Subcutaneous abdominal adipose tissue (tissue), 5 donors: ENCODE measurements around the gene TBCD.

ENCODE experiments used
- H3K27ac ChIP-seq: one replicate; pipeline ENCODE4 v1.7.0; 2013; ENCODE audit warnings: low read depth, mild to moderate bottlenecking, inconsistent platforms, low read length, moderate library complexity
- H3K27me3 ChIP-seq, 5 donors: one replicate each; pipeline ENCODE4 v1.7.0; 2013; ENCODE audit warnings: low read length in 5 of 5, inconsistent platforms in 1 of 5; ENCODE audit not compliant: control insufficient read depth in 5 of 5, insufficient read depth in 4 of 5
- H3K36me3 ChIP-seq, 5 donors: one replicate each; pipeline ENCODE4 v1.7.0; 2013; ENCODE audit warnings: low read length in 5 of 5; ENCODE audit not compliant: control insufficient read depth in 5 of 5, insufficient read depth in 5 of 5
- H3K4me1 ChIP-seq, 5 donors: one replicate each; pipeline ENCODE4 v1.7.0; 2013; ENCODE audit warnings: low read length in 5 of 5, mild to moderate bottlenecking in 3 of 5, moderate library complexity in 1 of 5; ENCODE audit not compliant: control insufficient read depth in 5 of 5, insufficient read depth in 5 of 5
- H3K4me3 ChIP-seq, 5 donors: one replicate each; pipeline ENCODE4 v1.7.0; 2013; ENCODE audit warnings: low read length in 5 of 5, low read depth in 1 of 5
- H3K9ac ChIP-seq, 5 donors: one replicate each; pipeline ENCODE4 v1.7.0; 2013; ENCODE audit warnings: low read length in 5 of 5, mild to moderate bottlenecking in 4 of 5, moderate library complexity in 3 of 5
- H3K9me3 ChIP-seq, 5 donors: one replicate each; pipeline ENCODE4 v1.7.0; 2013; ENCODE audit warnings: low read length in 5 of 5; ENCODE audit not compliant: control insufficient read depth in 5 of 5
- donor health status: healthy.
- donor health status: healthy.
- donor health status: healthy.
- donor health status: healthy.
- donor health status: healthy.

The TBCD gene

DNA sequence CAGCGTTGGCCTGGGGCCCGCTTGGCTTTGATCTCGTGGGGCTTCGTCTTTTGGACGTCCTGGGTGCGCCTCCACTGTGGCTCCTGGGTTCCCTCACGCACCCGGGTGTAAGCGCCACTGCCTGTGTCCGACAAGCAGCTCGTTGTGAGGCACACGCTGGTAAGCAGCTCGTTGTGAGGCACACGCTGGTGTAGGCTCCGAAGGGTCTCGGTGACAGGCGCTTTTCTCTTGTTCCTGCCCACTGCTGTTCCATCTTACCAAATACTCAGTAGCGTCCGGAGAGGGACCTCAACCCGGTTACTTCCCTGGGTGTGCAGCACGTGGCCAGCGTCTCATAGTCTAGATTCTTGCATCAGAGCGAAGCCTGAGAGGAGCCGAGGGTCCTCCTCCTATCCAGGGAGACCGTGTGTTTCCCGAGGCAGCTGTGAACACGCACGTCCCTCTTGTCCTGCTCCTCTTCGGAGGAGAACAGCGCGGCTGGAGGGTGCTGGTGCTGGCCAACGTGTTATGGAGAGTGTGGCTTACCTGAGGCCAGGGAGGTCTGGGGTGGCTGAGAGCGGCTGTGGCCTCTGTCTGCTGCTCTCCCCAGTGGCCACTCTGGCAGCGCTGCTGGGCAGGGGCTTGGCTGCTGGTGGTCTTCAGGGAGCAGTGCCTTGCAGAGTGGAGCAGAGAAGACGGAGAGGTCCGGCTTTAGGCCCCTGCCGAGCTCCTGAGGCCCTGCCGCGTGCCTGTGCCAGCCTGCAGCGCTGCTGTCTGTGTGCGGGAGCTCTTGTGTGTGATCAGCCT, 120.1 kb downstream of the TBCD start:
- Histone ChIP-seq H3K27ac (peak overlapping the region; percentile 62), H3K4me3 (peak overlapping the region in 1 of 5 donors; percentile 15), H3K27me3 (no peaks in the 10 kb centered on the region), H3K36me3 (peaks cover 0 to 32% (median 24%) of the 10 kb centered on the region in 5 donors), H3K9me3 (no peaks in the 10 kb centered on the region), H3K4me1 (peaks cover 6 to 67% (median 22%) of the 10 kb centered on the region in 5 donors), H3K9ac (no peak overlapping the region)

DNA sequence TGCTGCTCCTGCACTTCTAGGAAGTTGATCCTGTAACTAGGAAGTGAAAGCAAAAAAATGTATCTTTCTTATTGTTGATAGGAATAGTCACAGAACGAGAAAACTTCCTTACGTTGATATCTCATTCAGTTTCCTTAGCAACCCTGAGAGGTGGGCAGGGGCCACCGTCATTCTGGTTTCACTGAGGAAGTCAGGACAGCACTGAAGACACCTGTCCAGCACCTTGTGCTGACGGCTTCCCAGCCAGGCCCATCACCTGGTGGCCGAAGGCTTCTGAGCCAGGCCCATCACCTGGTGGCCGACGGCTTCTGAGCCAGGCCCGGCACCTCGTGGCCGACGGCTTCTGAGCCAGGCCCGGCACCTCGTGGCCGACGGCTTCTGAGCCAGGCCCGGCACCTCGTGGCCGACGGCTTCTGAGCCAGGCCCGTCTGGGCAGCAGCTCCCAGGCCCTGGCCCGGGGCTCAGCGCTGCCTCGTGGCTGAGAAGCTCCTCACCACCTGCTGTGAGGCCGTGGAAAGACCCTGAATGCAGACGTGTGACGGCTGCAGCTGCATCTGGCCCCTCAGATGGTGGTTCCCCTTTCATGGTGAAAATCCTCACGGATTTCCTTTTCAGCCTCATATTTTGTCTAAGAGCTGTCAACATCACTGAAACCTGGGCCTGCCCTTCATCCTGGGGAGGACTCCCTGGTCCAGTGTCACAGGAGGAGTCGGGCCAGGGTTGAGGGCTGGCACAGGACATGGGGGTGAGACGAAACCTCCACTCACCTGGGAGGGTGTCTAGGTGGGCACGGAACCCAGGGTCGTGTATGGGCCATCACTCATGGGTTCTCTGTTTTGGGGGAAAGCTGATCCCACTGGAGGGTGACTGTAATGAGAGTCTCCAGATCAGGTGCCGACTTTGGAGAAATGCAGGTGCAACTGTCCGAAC, 121.0 kb downstream of the TBCD start:
- H3K9ac ChIP-seq, result no peak overlapping the region
- H3K27ac ChIP-seq, result peak overlapping the region; percentile 62
- peaks cover 6 to 65% (median 26%) of the 10 kb centered on the region in 5 donors for H3K4me1 ChIP-seq
- H3K4me3 ChIP-seq, result peak overlapping the region in 1 of 5 donors; percentile 15
- H3K36me3 ChIP-seq, result peaks cover 0 to 32% (median 24%) of the 10 kb centered on the region in 5 donors
- H3K27me3 ChIP-seq, result no peaks in the 10 kb centered on the region
- no peaks in the 10 kb centered on the region for H3K9me3 ChIP-seq

DNA sequence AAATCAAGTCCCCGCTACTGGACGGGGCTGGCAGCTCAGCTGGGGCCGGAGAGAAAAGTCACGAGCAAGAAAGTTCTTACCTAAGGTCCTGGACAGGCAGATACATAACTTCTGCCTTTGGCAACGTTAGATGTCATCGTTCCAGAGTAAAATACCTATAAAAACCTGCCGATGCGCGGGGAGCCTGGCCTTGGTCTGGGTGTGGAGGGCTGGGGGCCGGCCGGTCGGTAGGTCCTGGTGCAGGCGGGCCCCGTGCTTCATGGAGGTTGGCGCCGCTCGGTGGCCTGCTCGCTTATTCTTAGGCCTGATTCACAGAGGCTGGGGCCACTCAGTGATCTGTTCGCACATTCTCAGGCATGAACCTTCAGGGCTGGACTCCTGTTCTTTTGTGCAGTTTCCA, 121.7 kb downstream of the TBCD start:
- no peak overlapping the region for H3K27ac ChIP-seq
- H3K4me1 ChIP-seq, result peaks cover 6 to 66% (median 26%) of the 10 kb centered on the region in 5 donors
- H3K9me3 ChIP-seq, result no peaks in the 10 kb centered on the region

DNA sequence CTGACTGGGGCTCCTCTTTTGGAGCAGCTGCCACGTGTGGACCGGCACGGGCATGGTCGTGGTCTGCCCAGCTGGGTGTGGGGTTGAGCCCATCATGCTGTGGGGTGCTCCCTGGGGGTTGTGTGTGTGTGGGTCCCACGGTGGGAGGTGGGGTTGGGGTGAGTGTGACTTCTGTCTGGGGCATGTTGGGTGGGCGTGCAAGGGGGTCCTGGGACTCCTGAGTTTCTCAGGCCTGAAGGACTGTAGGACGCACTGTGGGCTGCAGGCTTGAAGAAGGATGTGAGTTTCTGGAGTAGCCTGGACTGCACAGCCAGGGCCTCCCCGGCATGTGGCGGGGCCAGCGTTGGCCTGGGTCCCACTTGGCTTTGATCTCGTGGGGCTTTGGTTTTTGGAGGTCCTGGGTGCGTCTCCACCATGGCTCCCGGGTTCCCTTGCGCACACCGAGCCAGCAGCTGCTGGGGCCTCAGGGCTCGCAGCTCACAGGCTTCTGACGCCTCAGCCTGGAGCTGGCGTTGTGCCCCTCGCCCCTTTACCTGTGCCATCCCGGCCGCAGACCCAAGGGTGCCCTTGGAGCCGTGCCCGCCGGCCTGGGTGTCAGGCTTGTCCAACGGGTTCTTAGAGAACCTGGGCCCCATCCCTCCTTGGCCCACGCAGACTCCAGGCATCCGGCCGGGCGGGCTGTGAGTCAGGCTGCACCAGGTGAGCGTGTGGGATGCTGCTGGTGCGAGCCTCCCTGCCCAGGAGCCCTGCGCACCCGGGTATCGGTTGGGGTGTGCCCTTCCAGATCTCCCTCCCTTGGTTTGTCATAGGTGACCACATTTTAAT, 122.4 kb downstream of the TBCD start:
- Histone ChIP-seq H3K9me3 (no peaks in the 10 kb centered on the region), H3K4me1 (peaks cover 6 to 71% (median 26%) of the 10 kb centered on the region in 5 donors), H3K4me3 (no peak overlapping the region), H3K27me3 (no peaks in the 10 kb centered on the region), H3K36me3 (peaks cover 0 to 32% (median 24%) of the 10 kb centered on the region in 5 donors), H3K27ac (no peak overlapping the region), H3K9ac (no peak overlapping the region)

More for the DNA sequence above, 121.7 kb downstream of the TBCD start:
- no peaks in the 10 kb centered on the region for H3K27me3 ChIP-seq
- no peak overlapping the region for H3K4me3 ChIP-seq
- peaks cover 0 to 32% (median 24%) of the 10 kb centered on the region in 5 donors for H3K36me3 ChIP-seq
- H3K9ac ChIP-seq, result no peak overlapping the region

DNA sequence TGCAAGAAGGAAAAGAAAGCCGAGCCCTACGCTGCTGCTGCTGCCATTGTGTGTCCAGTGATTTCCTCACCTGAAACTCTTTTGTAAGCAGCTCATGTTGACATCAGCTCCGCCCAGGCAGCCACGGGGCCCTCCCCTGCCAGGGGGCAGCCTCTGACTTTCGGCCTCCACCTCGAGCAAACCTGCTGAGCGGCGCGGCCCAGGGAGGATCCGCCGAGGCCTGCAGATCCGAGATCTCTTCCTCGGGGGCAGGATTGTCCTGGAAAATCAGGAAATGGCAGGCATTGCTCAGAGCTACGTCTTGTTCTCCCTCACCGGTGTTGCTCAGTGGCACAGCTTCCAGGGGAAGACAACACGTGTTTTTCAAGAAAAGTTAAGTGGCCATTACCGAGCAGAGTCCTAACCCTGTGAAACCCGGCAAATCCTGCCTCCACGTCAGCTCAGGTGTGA, 123.6 kb downstream of the TBCD start:
- no peak overlapping the region for H3K9ac ChIP-seq

DNA sequence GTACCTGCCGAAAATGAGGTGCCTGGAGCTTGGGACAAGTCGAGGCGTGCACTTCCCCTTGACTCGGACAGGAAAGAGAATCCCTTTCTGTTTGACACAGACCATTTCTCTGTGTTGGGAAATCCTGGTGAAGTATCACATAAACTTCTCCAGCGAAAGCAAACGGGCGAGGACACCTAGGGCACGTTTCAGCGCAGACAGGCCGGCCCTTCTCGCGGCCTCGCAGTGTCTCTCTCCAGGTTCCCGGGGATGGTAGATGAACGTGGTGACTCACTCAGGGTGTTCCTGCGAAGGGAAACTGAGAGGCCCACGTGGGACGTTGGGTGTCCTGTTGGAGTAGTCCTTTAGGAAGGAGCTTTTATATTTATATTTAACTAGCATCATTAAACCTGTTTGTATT, 124.3 kb downstream of the TBCD start:
- peaks cover 4 to 62% (median 33%) of the 10 kb centered on the region in 5 donors for H3K4me1 ChIP-seq
- H3K9ac ChIP-seq, result peak overlapping the region in 1 of 5 donors; percentile 48
- H3K27ac ChIP-seq, result peak overlapping the region; percentile 39

More for the DNA sequence above, 123.6 kb downstream of the TBCD start:
- Histone ChIP-seq H3K36me3 (peaks cover 0 to 26% (median 19%) of the 10 kb centered on the region in 5 donors), H3K27ac (no peak overlapping the region), H3K4me1 (peaks cover 4 to 60% (median 26%) of the 10 kb centered on the region in 5 donors), H3K4me3 (no peak overlapping the region), H3K9me3 (no peaks in the 10 kb centered on the region), H3K27me3 (no peaks in the 10 kb centered on the region)

DNA sequence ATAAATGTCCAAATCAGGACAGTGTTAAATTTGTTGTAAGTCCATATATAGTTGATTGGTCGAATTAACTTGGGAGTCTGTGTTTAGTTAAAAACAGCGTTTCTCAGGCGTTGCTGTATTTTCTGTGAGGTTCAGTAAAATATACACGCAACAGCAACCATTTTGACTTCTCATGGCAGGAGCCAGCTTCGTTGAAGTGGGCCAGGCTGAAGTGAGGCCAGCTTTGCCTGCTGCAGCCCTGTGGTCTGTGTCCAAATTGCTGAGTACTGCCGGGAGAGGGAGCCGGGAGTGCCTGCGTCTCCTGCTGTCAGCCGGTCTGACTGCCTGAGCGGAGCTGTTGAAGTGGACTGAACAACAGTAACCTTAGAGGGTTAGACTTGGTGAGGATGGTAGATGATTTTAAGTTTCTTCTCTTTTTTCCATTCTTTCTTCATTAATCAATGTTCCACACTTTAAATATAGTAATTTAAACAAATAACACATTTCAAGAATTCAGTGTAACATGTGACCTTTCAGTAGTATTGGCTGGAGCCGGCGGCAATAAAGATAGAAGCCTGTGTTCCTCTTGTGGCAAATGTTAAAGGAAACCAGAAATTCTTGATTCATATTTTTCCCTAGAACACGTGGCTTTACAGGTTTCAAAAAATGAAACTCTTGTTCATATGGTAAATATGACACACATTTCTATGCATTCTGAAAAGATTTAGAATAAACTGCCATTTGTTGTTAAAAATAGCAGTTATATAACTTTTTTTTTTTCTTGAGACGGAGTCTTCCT, 124.9 kb downstream of the TBCD start:
- Histone ChIP-seq H3K9me3 (no peaks in the 10 kb centered on the region), H3K27ac (peak overlapping the region; percentile 39), H3K4me1 (peaks cover 3 to 62% (median 38%) of the 10 kb centered on the region in 5 donors), H3K9ac (peak overlapping the region in 2 of 5 donors; percentile 10 to 14), H3K4me3 (no peak overlapping the region), H3K36me3 (peaks cover 0 to 13% (median 6%) of the 10 kb centered on the region in 5 donors), H3K27me3 (no peaks in the 10 kb centered on the region)

More for the DNA sequence above, 124.3 kb downstream of the TBCD start:
- Histone ChIP-seq H3K36me3 (peaks cover 0 to 19% (median 13%) of the 10 kb centered on the region in 5 donors), H3K9me3 (no peaks in the 10 kb centered on the region), H3K4me3 (peak overlapping the region in 1 of 5 donors; percentile 32), H3K27me3 (no peaks in the 10 kb centered on the region)

DNA sequence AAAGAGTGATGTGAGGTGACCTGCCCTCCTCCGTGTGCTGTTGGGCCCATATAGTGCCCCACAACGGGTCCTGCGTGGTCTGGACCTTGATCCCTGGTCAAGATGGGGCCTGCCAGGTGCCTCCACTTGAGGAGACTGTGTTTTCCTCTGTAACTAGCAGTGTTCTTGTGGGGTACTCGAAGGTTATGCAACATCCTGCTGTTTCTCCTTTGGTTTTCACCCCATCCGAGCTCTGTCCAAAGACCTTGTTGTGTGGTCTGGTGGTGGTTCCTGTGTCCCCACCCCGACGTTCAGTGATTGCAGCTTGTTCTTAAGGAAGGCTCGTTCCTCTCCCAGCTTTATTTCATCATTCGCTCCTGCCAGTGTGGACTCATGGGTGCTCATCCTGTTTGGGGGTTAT, 126.7 kb downstream of the TBCD start:
- no peak overlapping the region for H3K27ac ChIP-seq
- H3K4me1 ChIP-seq, result peaks cover 3 to 59% (median 40%) of the 10 kb centered on the region in 5 donors
- no peaks in the 10 kb centered on the region for H3K9me3 ChIP-seq
- H3K9ac ChIP-seq, result peak overlapping the region in 1 of 5 donors; percentile 38
- H3K36me3 ChIP-seq, result peaks cover 0 to 2% (median 0%) of the 10 kb centered on the region in 5 donors
- H3K27me3 ChIP-seq, result no peaks in the 10 kb centered on the region
- no peak overlapping the region for H3K4me3 ChIP-seq

DNA sequence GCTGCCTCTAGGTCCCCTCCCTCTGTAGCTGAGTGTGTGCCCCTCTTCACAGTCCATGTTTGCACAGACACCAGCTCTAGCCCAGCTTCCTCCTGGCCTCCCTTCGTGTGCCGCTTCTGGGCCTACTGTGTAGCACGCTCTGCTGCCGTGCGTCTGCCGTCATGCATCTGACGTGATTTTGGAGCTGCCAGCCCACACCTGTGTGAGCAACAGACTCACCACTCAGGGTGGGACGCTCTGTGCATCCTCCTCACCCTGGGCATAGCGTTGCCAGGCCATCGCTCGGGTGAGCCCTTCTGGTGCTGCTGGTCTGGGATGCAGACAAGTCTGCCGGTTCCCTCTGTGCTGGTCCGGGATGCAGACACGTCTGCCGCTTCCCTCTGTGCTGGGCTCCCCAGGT, 127.4 kb downstream of the TBCD start:
- Histone ChIP-seq H3K27me3 (no peaks in the 10 kb centered on the region), H3K9ac (no peak overlapping the region), H3K36me3 (peaks cover 0 to 4% (median 0%) of the 10 kb centered on the region in 5 donors), H3K4me1 (peaks cover 3 to 59% (median 40%) of the 10 kb centered on the region in 5 donors), H3K9me3 (no peaks in the 10 kb centered on the region), H3K27ac (no peak overlapping the region), H3K4me3 (no peak overlapping the region)
